Ishikawa (cell line): Measurements from ENCODE around the gene ZMYND19.

Source experiments
- CEBPB ChIP-seq: IDR thresholded peaks from 2 replicates; pipeline ENCODE4 v1.6.1; 2012
- CREB1 ChIP-seq: IDR thresholded peaks from 2 replicates; pipeline ENCODE4 v1.6.1; 2012; ENCODE audit warnings: low read depth
- EGR1 ChIP-seq: IDR thresholded peaks from 2 replicates; pipeline ENCODE4 v1.6.1; 2012
- EP300 ChIP-seq: IDR thresholded peaks from 2 replicates; pipeline ENCODE4 v1.6.1; 2012; ENCODE audit warnings: borderline replicate concordance
- FOXM1 ChIP-seq: IDR thresholded peaks from 2 replicates; pipeline ENCODE4 v1.6.1; 2012; ENCODE audit warnings: low read depth, borderline replicate concordance
- MAX ChIP-seq: IDR thresholded peaks from 2 replicates; pipeline ENCODE4 v1.6.1; 2012
- NFIC ChIP-seq: IDR thresholded peaks from 2 replicates; pipeline ENCODE4 v1.6.1; 2012
- RAD21 ChIP-seq: IDR thresholded peaks from 2 replicates; pipeline ENCODE4 v1.6.1; 2012; ENCODE audit warnings: low read depth
- REST ChIP-seq: IDR thresholded peaks from 2 replicates; pipeline ENCODE4 v1.6.1; 2012; ENCODE audit warnings: low read depth, mild to moderate bottlenecking
- TAF1 ChIP-seq: IDR thresholded peaks from 2 replicates; pipeline ENCODE4 v1.6.1; 2012; ENCODE audit warnings: low read depth, mild to moderate bottlenecking
- TCF12 ChIP-seq: IDR thresholded peaks from 2 replicates; pipeline ENCODE4 v1.6.1; 2012; ENCODE audit warnings: low read depth
- TEAD4 ChIP-seq: IDR thresholded peaks from 2 replicates; pipeline ENCODE4 v1.6.1; 2012
- USF1 ChIP-seq: IDR thresholded peaks from 2 replicates; pipeline ENCODE4 v1.6.1; 2012
- YY1 ChIP-seq: IDR thresholded peaks from 2 replicates; pipeline ENCODE4 v1.6.1; 2012; ENCODE audit warnings: low read depth
- ZBTB7A ChIP-seq: IDR thresholded peaks from 2 replicates; pipeline ENCODE4 v1.6.1; 2012; ENCODE audit warnings: low read depth

Gene ZMYND19

GRCh38 chr9:137578518-137579258 lies 11.6 kb downstream of the ZMYND19 start, which contains the start of gene DPH7:
Gene DPH7 (minus strand): TSS chr9:137578925. CDS start chr9:137578777, 148 bp downstream.
- TF ChIP-seq CEBPB (no peak), TAF1 (peak; percentile 80), NFIC (no peak; the same call in 1 of the 2 replicates), RAD21 (peak; percentile 32; the same call in 1 of the 2 replicates), ZBTB7A (no peak), CREB1 (no peak), TCF12 (peak; percentile 54; the same call in 1 of the 2 replicates), MAX (peak; percentile 77), TEAD4 (0 out of 2 replicates have a peak, but pooled peaks have one; percentile 4), EGR1 (no peak; the same call in 1 of the 2 replicates), REST (no peak), YY1 (peak; percentile 61; the same call in 1 of the 2 replicates), FOXM1 (no peak), EP300 (peak; percentile 17), USF1 (peak; percentile 46; the same call in 1 of the 2 replicates)

- TF ChIP-seq ZBTB7A (no peak), EGR1 (no peak), MAX (no peak), USF1 (no peak)
Measured at GRCh38 chr9:137575716-137576411, 14.4 kb downstream of the ZMYND19 start.

GRCh38 chr9:137575364-137575715 lies 15.0 kb downstream of the ZMYND19 start:
- TF ChIP-seq CEBPB (no peak), CREB1 (no peak), YY1 (no peak), EGR1 (no peak), ZBTB7A (no peak), EP300 (no peak), NFIC (no peak), TEAD4 (no peak), RAD21 (no peak), MAX (no peak), TAF1 (no peak), TCF12 (no peak), FOXM1 (no peak), USF1 (no peak), REST (no peak)

- TF ChIP-seq YY1 (no peak), EGR1 (no peak), TCF12 (no peak), EP300 (no peak), CEBPB (no peak)
Measured at GRCh38 chr9:137574192-137574591, 16.1 kb downstream of the ZMYND19 start.

GRCh38 chr9:137570566-137570965 lies 19.7 kb downstream of the ZMYND19 start:
- TF ChIP-seq TEAD4 (no peak), TCF12 (no peak), MAX (no peak), NFIC (no peak), EGR1 (no peak), ZBTB7A (no peak), TAF1 (no peak), CEBPB (no peak), RAD21 (no peak), CREB1 (no peak), YY1 (no peak), EP300 (no peak)
